PFSK-1 (cell line): Measurements from ENCODE around the gene LRGUK.

ENCODE experiments used
- FOXP2 ChIP-seq: optimal IDR thresholded peaks from 2 replicates; pipeline ENCODE3; 2011; ENCODE audit warnings: borderline replicate concordance, control low read depth, inconsistent platforms; ENCODE audit not compliant: insufficient read depth; ENCODE audit errors: extremely low read length, extremely low read depth
- POLR2AphosphoS5 ChIP-seq: IDR thresholded peaks from 2 replicates; pipeline ENCODE4 v1.6.1; 2012; ENCODE audit warnings: low read depth, mild to moderate bottlenecking, control low read depth, low read length, moderate library complexity
- REST ChIP-seq, 2 experiments: IDR thresholded peaks; 2 replicates each; pipeline versions ENCODE4 v1.6.1 to v1.8.0; 2011 to 2012; ENCODE audit warnings: low read depth in 2 of 2, low read length in 2 of 2, control low read depth in 1 of 2, inconsistent platforms in 1 of 2, mild to moderate bottlenecking in 1 of 2, moderate library complexity in 1 of 2; ENCODE audit not compliant: insufficient read depth in 1 of 2
- SIN3A ChIP-seq: IDR thresholded peaks from 2 replicates; pipeline ENCODE4 v1.6.1; 2012; ENCODE audit warnings: mild to moderate bottlenecking, low read length, moderate library complexity, borderline replicate concordance; ENCODE audit not compliant: insufficient read depth
- TAF1 ChIP-seq: IDR thresholded peaks from 2 replicates; pipeline ENCODE4 v1.6.1; 2012; ENCODE audit warnings: low read length, control low read depth, borderline replicate concordance; ENCODE audit not compliant: insufficient read depth

GRCh38 chr7:134155206-134155605 lies 28.1 kb downstream of the LRGUK start:
- TF ChIP-seq FOXP2 (no peak), POLR2AphosphoS5 (no peak), TAF1 (no peak), SIN3A (no peak), REST (IDR thresholded peaks at IDR 0.05; ENCODE audit: insufficient read depth in 1 of 2, low read depth in 2 of 2, low read length in 2 of 2) (no peak)
